WTC11 (cell line): ENCODE results near the gene CDK5R2. TPM values are rescaled to one million over a fixed set of nuclear protein-coding genes. Genes with fewer than 3 reads are reported as not detected.

Experiments used
- ATAC-seq: fragments of 200-7000 bp; cut with Tn5 transposase; 2 replicates; pipeline ENCODE4 v1.10.0; 2021; ENCODE audit warnings: mild to moderate bottlenecking, moderate library complexity
- CTCF ChIA-PET: fragments of 300-600 bp; sonication (Branson Sonifier 250); formaldehyde crosslinking; loops from one replicate; lab custom pipeline; 2021; ENCODE audit warnings: antibody characterized with exemption; lab: Charles Lee
- POLR2A ChIA-PET: fragments of 350-600 bp; sonication (Branson Sonifier 250); formaldehyde crosslinking; loops from one replicate; lab custom pipeline; 2021; ENCODE audit warnings: antibody characterized with exemption; lab: Charles Lee
- DNase-seq: peaks from one replicate; pipeline ENCODE4 v3.0.0; 2021; ENCODE audit warnings: low spot score
- H3K27ac Mint-ChIP-seq: 2 replicates; pipeline ENCODE4 v1.8.0; 2021; ENCODE audit warnings: mixed read lengths
- H3K27me3 Mint-ChIP-seq: 2 replicates; pipeline ENCODE4 v1.8.0; 2021; ENCODE audit warnings: low read depth, mild to moderate bottlenecking, moderate library complexity, mixed read lengths
- H3K36me3 Mint-ChIP-seq: 2 replicates; pipeline ENCODE4 v1.8.0; 2021; ENCODE audit warnings: mixed read lengths
- H3K4me1 Mint-ChIP-seq: 2 replicates; pipeline ENCODE4 v1.8.0; 2022; ENCODE audit warnings: mixed read lengths
- H3K4me3 Mint-ChIP-seq: 2 replicates; pipeline ENCODE4 v1.8.0; 2021; ENCODE audit warnings: mild to moderate bottlenecking, moderate library complexity, mixed read lengths
- H3K9me3 Mint-ChIP-seq: 2 replicates; pipeline ENCODE4 v1.8.0; 2021; ENCODE audit warnings: mixed read lengths
- ETV6 ChIP-seq: sonication (generic); formaldehyde crosslinking; IDR thresholded peaks from 2 replicates; pipeline ENCODE4 v1.8.1; 2022; ENCODE audit warnings: mild to moderate bottlenecking, missing genetic modification reagents
- GRHL2 ChIP-seq: fragments of 250-450 bp; sonication (Bioruptor Pico); IDR thresholded peaks from 2 replicates; pipeline ENCODE4 v1.8.0; 2022; ENCODE audit warnings: mild to moderate bottlenecking, moderate library complexity; ENCODE audit not compliant: insufficient replicate concordance, severe bottlenecking
- IRF1 ChIP-seq: sonication (generic); formaldehyde crosslinking; IDR thresholded peaks from 2 replicates; pipeline ENCODE4 v1.8.0; 2023; ENCODE audit warnings: missing genetic modification reagents
- JAZF1 ChIP-seq: fragments of 250-450 bp; sonication (Bioruptor Pico); IDR thresholded peaks from 2 replicates; pipeline ENCODE4 v1.9.0; 2021; ENCODE audit warnings: moderate library complexity, mild to moderate bottlenecking, inconsistent platforms
- JUN ChIP-seq: sonication (generic); formaldehyde crosslinking; IDR thresholded peaks from 2 replicates; pipeline ENCODE4 v1.8.0; 2023; ENCODE audit warnings: mild to moderate bottlenecking, missing genetic modification reagents
- MXD4 ChIP-seq: fragments of 250-450 bp; sonication (Bioruptor Pico); IDR thresholded peaks from 2 replicates; pipeline ENCODE4 v1.8.0; 2021; ENCODE audit warnings: mild to moderate bottlenecking, moderate library complexity, borderline replicate concordance
- MYBL2 ChIP-seq: sonication (generic); formaldehyde crosslinking; IDR thresholded peaks from 2 replicates; pipeline ENCODE4 v1.8.1; 2023; ENCODE audit warnings: mild to moderate bottlenecking, moderate library complexity, missing genetic modification reagents
- NFATC4 ChIP-seq: fragments of 250-450 bp; sonication (Bioruptor Pico); IDR thresholded peaks from 2 replicates; pipeline ENCODE4 v1.9.0; 2021; ENCODE audit warnings: mild to moderate bottlenecking
- NR1H2 ChIP-seq: sonication (generic); formaldehyde crosslinking; IDR thresholded peaks from 2 replicates; pipeline ENCODE4 v1.9.0; 2021; ENCODE audit warnings: mild to moderate bottlenecking, moderate library complexity, missing genetic modification reagents
- NR3C1 ChIP-seq: sonication (generic); formaldehyde crosslinking; conservative IDR thresholded peaks from 2 replicates; pipeline ENCODE4 v1.8.1; 2023; ENCODE audit warnings: low read depth, mild to moderate bottlenecking, missing genetic modification reagents
- PRDM15 ChIP-seq: sonication (generic); formaldehyde crosslinking; IDR thresholded peaks from 2 replicates; pipeline ENCODE4 v1.8.0; 2022; ENCODE audit warnings: missing genetic modification reagents
- SMAD3 ChIP-seq: sonication (generic); formaldehyde crosslinking; IDR thresholded peaks from 2 replicates; pipeline ENCODE4 v1.8.0; 2022; ENCODE audit warnings: missing genetic modification reagents, mild to moderate bottlenecking, borderline replicate concordance
- TEAD4 ChIP-seq: sonication (generic); formaldehyde crosslinking; IDR thresholded peaks from 2 replicates; pipeline ENCODE4 v1.8.0; 2022; ENCODE audit warnings: mild to moderate bottlenecking, missing genetic modification reagents
- ZNF232 ChIP-seq: sonication (generic); formaldehyde crosslinking; IDR thresholded peaks from 2 replicates; pipeline ENCODE4 v1.8.0; 2022; ENCODE audit warnings: mild to moderate bottlenecking, missing genetic modification reagents
- ZNF416 ChIP-seq: fragments of 250-450 bp; sonication (Bioruptor Pico); IDR thresholded peaks from 2 replicates; pipeline ENCODE4 v1.9.0; 2021; ENCODE audit warnings: mild to moderate bottlenecking, inconsistent platforms
- ZSCAN18 ChIP-seq: fragments of 250-450 bp; sonication (Bioruptor Pico); IDR thresholded peaks from 2 replicates; pipeline ENCODE4 v2.1.2; 2022; ENCODE audit warnings: mild to moderate bottlenecking, moderate library complexity
- total RNA-seq: library from RNA; stranded (reverse); gene quantifications from 3 replicates; pipeline ENCODE4 v1.2.3, GENCODE V29; 2021
- TF ChIP-seq, protein P1 (sequence below): sonication (generic); formaldehyde crosslinking; IDR thresholded peaks from 2 replicates; pipeline ENCODE4 v1.8.0; 2022; ENCODE audit warnings: mild to moderate bottlenecking, missing genetic modification reagents
- TF ChIP-seq, protein P2 (sequence below): sonication (generic); formaldehyde crosslinking; IDR thresholded peaks from 2 replicates; pipeline ENCODE4 v1.8.1; 2023; ENCODE audit warnings: mild to moderate bottlenecking, missing genetic modification reagents, moderate library complexity
- TF ChIP-seq, protein P3 (sequence below): sonication (generic); formaldehyde crosslinking; IDR thresholded peaks from 2 replicates; pipeline ENCODE4 v1.8.0; 2022; ENCODE audit warnings: mild to moderate bottlenecking, missing genetic modification reagents
- TF ChIP-seq, protein P4 (sequence below): sonication (generic); formaldehyde crosslinking; IDR thresholded peaks from 2 replicates; pipeline ENCODE4 v1.8.1; 2022; ENCODE audit warnings: mild to moderate bottlenecking, moderate library complexity, missing genetic modification reagents
- TF ChIP-seq, protein P5 (sequence below): sonication (generic); formaldehyde crosslinking; IDR thresholded peaks from 2 replicates; pipeline ENCODE4 v1.8.0; 2023; ENCODE audit warnings: missing genetic modification reagents, mild to moderate bottlenecking, borderline replicate concordance

CDK5R2 gene
- total RNA-seq, 1 experiment from 2014 or later = 0.26 TPM

DNA sequence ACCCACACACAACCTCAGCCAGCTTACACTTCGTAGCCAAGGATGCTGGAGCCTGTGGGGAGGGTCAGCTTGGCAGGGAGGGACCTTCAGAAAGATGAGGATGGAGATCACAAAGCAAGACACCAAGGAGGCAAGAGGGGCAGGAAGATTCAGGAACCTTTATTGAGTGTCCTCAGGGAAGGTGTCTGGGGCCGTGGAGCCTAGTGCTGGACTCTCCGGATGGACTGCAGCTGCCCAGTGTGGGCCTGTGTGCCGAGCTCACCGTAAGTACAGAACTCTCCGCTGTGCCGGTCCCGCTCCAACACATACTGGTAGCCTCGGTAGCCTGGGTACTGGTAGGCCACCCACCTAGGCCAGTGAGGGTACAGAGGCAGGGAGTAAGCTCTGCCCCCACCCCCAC, 30.6 kb downstream of the CDK5R2 start:
- ChIA-PET POLR2A (no interaction called here), CTCF (interaction anchor here (0.6 to 10.6 kb wide), 6 partner anchors 8 to 129 kb away, joined by 3 to 158 read pairs (median 5); partner anchors contain the start of gene FEV)
- H3K9me3 Mint-ChIP-seq = no peaks in the 10 kb centered on the region
- H3K4me1 Mint-ChIP-seq = peaks cover 8% of the 10 kb centered on the region
- ATAC-seq = no peak
- DNase-seq = no peak
- H3K27me3 Mint-ChIP-seq = peaks cover 98% of the 10 kb centered on the region
- no peaks in the 10 kb centered on the region for H3K36me3 Mint-ChIP-seq
- H3K27ac Mint-ChIP-seq = no peak overlapping the region
- no peak overlapping the region for H3K4me3 Mint-ChIP-seq
- TF ChIP-seq ETV6 (CRISPR knock-in tag) = no peak
- no peak for TF ChIP-seq IRF1 (CRISPR knock-in tag)
- TF ChIP-seq, protein P1, sequence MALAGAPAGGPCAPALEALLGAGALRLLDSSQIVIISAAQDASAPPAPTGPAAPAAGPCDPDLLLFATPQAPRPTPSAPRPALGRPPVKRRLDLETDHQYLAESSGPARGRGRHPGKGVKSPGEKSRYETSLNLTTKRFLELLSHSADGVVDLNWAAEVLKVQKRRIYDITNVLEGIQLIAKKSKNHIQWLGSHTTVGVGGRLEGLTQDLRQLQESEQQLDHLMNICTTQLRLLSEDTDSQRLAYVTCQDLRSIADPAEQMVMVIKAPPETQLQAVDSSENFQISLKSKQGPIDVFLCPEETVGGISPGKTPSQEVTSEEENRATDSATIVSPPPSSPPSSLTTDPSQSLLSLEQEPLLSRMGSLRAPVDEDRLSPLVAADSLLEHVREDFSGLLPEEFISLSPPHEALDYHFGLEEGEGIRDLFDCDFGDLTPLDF (CRISPR knock-in tag) = no peak
- TF ChIP-seq SMAD3 (CRISPR knock-in tag) = no peak

DNA sequence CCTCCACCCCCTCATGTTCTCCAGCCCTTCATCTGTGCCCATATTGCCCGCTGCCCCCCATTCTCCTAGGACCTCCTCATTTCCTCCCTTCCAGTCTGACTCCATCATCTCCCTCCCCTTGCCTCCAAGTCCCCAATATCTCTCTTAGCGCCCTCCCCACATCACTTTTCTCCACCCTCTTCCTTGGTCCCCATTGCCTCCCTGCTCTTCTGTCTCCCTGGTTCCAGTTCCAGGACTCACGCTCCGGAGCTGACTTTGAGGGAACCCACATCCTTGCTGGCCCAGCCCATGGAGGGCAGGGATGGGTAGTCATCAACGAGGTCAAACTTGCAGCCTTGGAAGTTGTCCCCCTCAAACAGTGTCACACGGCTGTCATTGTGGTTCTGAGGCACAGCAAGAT, 31.1 kb downstream of the CDK5R2 start:
- DNase-seq (no peak), ATAC-seq (no peak)
- POLR2A ChIA-PET = no interaction called here
- CTCF ChIA-PET = interaction anchor here (1.4 to 10.6 kb wide), 5 partner anchors 8 to 114 kb away, joined by 3 to 158 read pairs (median 7); partner anchors contain the start of gene FEV
- H3K4me3 Mint-ChIP-seq = no peak overlapping the region
- H3K36me3 Mint-ChIP-seq = no peaks in the 10 kb centered on the region
- no peaks in the 10 kb centered on the region for H3K9me3 Mint-ChIP-seq
- no peak overlapping the region for H3K27ac Mint-ChIP-seq
- peaks cover 100% of the 10 kb centered on the region for H3K27me3 Mint-ChIP-seq
- H3K4me1 Mint-ChIP-seq = peaks cover 8% of the 10 kb centered on the region
- TF ChIP-seq NR1H2 (CRISPR knock-in tag) (no peak), IRF1 (CRISPR knock-in tag) (no peak), TEAD4 (CRISPR knock-in tag) (no peak), ZNF416 (CRISPR knock-in tag) (no peak), ZNF232 (CRISPR knock-in tag) (no peak), NR3C1 (CRISPR knock-in tag) (no peak), ZSCAN18 (no peak), JAZF1 (no peak), MXD4 (CRISPR knock-in tag) (no peak), MYBL2 (CRISPR knock-in tag) (no peak), JUN (CRISPR knock-in tag) (no peak), NFATC4 (CRISPR knock-in tag) (no peak), PRDM15 (CRISPR knock-in tag) (no peak), GRHL2 (CRISPR knock-in tag) (no peak)
- TF ChIP-seq, protein P2, sequence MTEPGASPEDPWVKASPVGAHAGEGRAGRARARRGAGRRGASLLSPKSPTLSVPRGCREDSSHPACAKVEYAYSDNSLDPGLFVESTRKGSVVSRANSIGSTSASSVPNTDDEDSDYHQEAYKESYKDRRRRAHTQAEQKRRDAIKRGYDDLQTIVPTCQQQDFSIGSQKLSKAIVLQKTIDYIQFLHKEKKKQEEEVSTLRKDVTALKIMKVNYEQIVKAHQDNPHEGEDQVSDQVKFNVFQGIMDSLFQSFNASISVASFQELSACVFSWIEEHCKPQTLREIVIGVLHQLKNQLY (CRISPR knock-in tag) = no peak
- TF ChIP-seq, protein P3, sequence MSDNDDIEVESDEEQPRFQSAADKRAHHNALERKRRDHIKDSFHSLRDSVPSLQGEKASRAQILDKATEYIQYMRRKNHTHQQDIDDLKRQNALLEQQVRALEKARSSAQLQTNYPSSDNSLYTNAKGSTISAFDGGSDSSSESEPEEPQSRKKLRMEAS (CRISPR knock-in tag) = no peak
- TF ChIP-seq, protein P4, sequence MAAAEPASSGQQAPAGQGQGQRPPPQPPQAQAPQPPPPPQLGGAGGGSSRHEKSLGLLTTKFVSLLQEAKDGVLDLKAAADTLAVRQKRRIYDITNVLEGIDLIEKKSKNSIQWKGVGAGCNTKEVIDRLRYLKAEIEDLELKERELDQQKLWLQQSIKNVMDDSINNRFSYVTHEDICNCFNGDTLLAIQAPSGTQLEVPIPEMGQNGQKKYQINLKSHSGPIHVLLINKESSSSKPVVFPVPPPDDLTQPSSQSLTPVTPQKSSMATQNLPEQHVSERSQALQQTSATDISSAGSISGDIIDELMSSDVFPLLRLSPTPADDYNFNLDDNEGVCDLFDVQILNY (CRISPR knock-in tag) = no peak
- TF ChIP-seq, protein P5, sequence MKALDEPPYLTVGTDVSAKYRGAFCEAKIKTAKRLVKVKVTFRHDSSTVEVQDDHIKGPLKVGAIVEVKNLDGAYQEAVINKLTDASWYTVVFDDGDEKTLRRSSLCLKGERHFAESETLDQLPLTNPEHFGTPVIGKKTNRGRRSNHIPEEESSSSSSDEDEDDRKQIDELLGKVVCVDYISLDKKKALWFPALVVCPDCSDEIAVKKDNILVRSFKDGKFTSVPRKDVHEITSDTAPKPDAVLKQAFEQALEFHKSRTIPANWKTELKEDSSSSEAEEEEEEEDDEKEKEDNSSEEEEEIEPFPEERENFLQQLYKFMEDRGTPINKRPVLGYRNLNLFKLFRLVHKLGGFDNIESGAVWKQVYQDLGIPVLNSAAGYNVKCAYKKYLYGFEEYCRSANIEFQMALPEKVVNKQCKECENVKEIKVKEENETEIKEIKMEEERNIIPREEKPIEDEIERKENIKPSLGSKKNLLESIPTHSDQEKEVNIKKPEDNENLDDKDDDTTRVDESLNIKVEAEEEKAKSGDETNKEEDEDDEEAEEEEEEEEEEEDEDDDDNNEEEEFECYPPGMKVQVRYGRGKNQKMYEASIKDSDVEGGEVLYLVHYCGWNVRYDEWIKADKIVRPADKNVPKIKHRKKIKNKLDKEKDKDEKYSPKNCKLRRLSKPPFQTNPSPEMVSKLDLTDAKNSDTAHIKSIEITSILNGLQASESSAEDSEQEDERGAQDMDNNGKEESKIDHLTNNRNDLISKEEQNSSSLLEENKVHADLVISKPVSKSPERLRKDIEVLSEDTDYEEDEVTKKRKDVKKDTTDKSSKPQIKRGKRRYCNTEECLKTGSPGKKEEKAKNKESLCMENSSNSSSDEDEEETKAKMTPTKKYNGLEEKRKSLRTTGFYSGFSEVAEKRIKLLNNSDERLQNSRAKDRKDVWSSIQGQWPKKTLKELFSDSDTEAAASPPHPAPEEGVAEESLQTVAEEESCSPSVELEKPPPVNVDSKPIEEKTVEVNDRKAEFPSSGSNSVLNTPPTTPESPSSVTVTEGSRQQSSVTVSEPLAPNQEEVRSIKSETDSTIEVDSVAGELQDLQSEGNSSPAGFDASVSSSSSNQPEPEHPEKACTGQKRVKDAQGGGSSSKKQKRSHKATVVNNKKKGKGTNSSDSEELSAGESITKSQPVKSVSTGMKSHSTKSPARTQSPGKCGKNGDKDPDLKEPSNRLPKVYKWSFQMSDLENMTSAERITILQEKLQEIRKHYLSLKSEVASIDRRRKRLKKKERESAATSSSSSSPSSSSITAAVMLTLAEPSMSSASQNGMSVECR (CRISPR knock-in tag) = no peak
